Measurements from ENCODE around the gene RNASE4. TPM values are rescaled to one million over a fixed set of nuclear protein-coding genes. Genes with fewer than 3 reads are reported as not detected.
"Not testable (repeated sequence)": the region's sequence is repeated elsewhere in the genome, so short reads cannot be mapped to it uniquely, and the experiment has no call there.

RNASE4 gene
- polyA plus RNA-seq, 5 donors: 6.6 to 10.1 (median 9.1) TPM

- DNase-seq: no peak
These were observed 50.1 kb downstream of the RNASE4 start for GRCh38 chr14:20734430-20734806.

GRCh38 chr14:20738292-20738691 is 53.9 kb downstream of the RNASE4 start:
- not testable (repeated sequence) for DNase-seq

GRCh38 chr14:20742132-20742531 is 57.8 kb downstream of the RNASE4 start:
- no peak for DNase-seq

GRCh38 chr14:20743556-20743955 is 59.2 kb downstream of the RNASE4 start:
- DNase-seq: peak in 1 of 2 donors; percentile 15

- DNase-seq: no peak
These were observed 61.4 kb downstream of the RNASE4 start, which contains the start of gene EDDM3A for GRCh38 chr14:20745571-20746358. Gene EDDM3A (plus strand): TSS chr14:20745887. CDS start chr14:20747581, 1,694 bp downstream.

GRCh38 chr14:20746566-20746965 is 62.2 kb downstream of the RNASE4 start:
- no peak for DNase-seq

- no peak for DNase-seq
These were observed 64.1 kb downstream of the RNASE4 start for GRCh38 chr14:20748439-20748838.

GRCh38 chr14:20750194-20750593 is 65.8 kb downstream of the RNASE4 start:
- no peak for DNase-seq

Other genes starting within 250 kb of the RNASE4 start
- under 1 TPM; 0.23 to 0.27 (median 0.26) TPM for gene KLHL33, start 248.4 kb upstream of the RNASE4 start, polyA plus RNA-seq (ENCODE audit: insufficient read depth in 1 of 5, insufficient read length in 5 of 5, low replicate concordance in 1 of 5)
- 10 to 100 TPM; 72.4 to 90.2 (median 78.0) TPM for gene OSGEP, start 229.7 kb upstream of the RNASE4 start, polyA plus RNA-seq (ENCODE audit: insufficient read depth in 1 of 5, insufficient read length in 5 of 5, low replicate concordance in 1 of 5)
- 100 to 1,000 TPM; 318 to 352 (median 331) TPM for gene APEX1, start 229.3 kb upstream of the RNASE4 start, polyA plus RNA-seq (ENCODE audit: insufficient read depth in 1 of 5, insufficient read length in 5 of 5, low replicate concordance in 1 of 5)
- gene PIP4P1, start 223.1 kb upstream of the RNASE4 start, polyA plus RNA-seq (ENCODE audit: insufficient read depth in 1 of 5, insufficient read length in 5 of 5, low replicate concordance in 1 of 5): 10 to 100 TPM; 27.3 to 36.8 (median 33.0) TPM
- 10 to 100 TPM; 31.0 to 47.3 (median 36.0) TPM for gene PNP, start 215.2 kb upstream of the RNASE4 start, polyA plus RNA-seq (ENCODE audit: insufficient read depth in 1 of 5, insufficient read length in 5 of 5, low replicate concordance in 1 of 5)
- under 1 TPM in 3 of 5 donors, not detected in 2; 0.43 to 0.84 (median 0.68) TPM for gene RNASE10, start 179.0 kb upstream of the RNASE4 start, polyA plus RNA-seq (ENCODE audit: insufficient read depth in 1 of 5, insufficient read length in 5 of 5, low replicate concordance in 1 of 5)
- gene RNASE9, start 123.5 kb upstream of the RNASE4 start, polyA plus RNA-seq (ENCODE audit: insufficient read depth in 1 of 5, insufficient read length in 5 of 5, low replicate concordance in 1 of 5): not detected
- gene RNASE11, start 96.6 kb upstream of the RNASE4 start, polyA plus RNA-seq (ENCODE audit: insufficient read depth in 1 of 5, insufficient read length in 5 of 5, low replicate concordance in 1 of 5): not detected
- not detected for gene RNASE12, start 93.2 kb upstream of the RNASE4 start, polyA plus RNA-seq (ENCODE audit: insufficient read depth in 1 of 5, insufficient read length in 5 of 5, low replicate concordance in 1 of 5)
- not detected for gene OR6S1, start 42.9 kb upstream of the RNASE4 start, polyA plus RNA-seq (ENCODE audit: insufficient read depth in 1 of 5, insufficient read length in 5 of 5, low replicate concordance in 1 of 5)
- 10 to 100 TPM in 2 of 5 donors, 1 to 10 TPM in 3; 7.2 to 11.7 (median 8.9) TPM for gene ANG, start 4.2 kb downstream of the RNASE4 start, polyA plus RNA-seq (ENCODE audit: insufficient read depth in 1 of 5, insufficient read length in 5 of 5, low replicate concordance in 1 of 5)
- under 1 TPM in 1 of 5 donors, not detected in 4; 0.16 TPM for gene EDDM3A, start 61.3 kb downstream of the RNASE4 start, polyA plus RNA-seq (ENCODE audit: insufficient read depth in 1 of 5, insufficient read length in 5 of 5, low replicate concordance in 1 of 5)
- not detected for gene EDDM3B, start 83.8 kb downstream of the RNASE4 start, polyA plus RNA-seq (ENCODE audit: insufficient read depth in 1 of 5, insufficient read length in 5 of 5, low replicate concordance in 1 of 5)
- 1 to 10 TPM; 6.5 to 8.3 (median 7.9) TPM for gene RNASE6, start 96.7 kb downstream of the RNASE4 start, polyA plus RNA-seq (ENCODE audit: insufficient read depth in 1 of 5, insufficient read length in 5 of 5, low replicate concordance in 1 of 5)
- gene RNASE1, start 118.3 kb downstream of the RNASE4 start, polyA plus RNA-seq (ENCODE audit: insufficient read depth in 1 of 5, insufficient read length in 5 of 5, low replicate concordance in 1 of 5): 100 to 1,000 TPM; 299 to 478 (median 401) TPM
- gene RNASE3, start 206.8 kb downstream of the RNASE4 start, polyA plus RNA-seq (ENCODE audit: insufficient read depth in 1 of 5, insufficient read length in 5 of 5, low replicate concordance in 1 of 5): 1 to 10 TPM in 1 of 5 donors, under 1 TPM in 3, not detected in 1; 0.44 to 1.6 (median 0.72) TPM

All from right lung (tissue), 5 donors.